IPS-18a (cell line): ENCODE measurements around the gene ZNF226.
"Not testable (repeated sequence)": the region's sequence is repeated elsewhere in the genome, so short reads cannot be mapped to it uniquely, and the experiment has no call there.

Experiments
- H3K27ac ChIP-seq: one replicate; pipeline ENCODE4 v1.5.1; 2013; ENCODE audit warnings: low read length
- H3K27me3 ChIP-seq: one replicate; pipeline ENCODE4 v1.6.1; 2013; ENCODE audit warnings: mild to moderate bottlenecking, low read length; ENCODE audit not compliant: control insufficient read depth, insufficient read depth
- H3K36me3 ChIP-seq: one replicate; pipeline ENCODE4 v1.6.1; 2013; ENCODE audit warnings: low read depth, low read length; ENCODE audit not compliant: control insufficient read depth
- H3K4me1 ChIP-seq: one replicate; pipeline ENCODE4 v1.6.1; 2013; ENCODE audit warnings: low read depth, low read length; ENCODE audit not compliant: control insufficient read depth
- H3K4me3 ChIP-seq: one replicate; pipeline ENCODE4 v1.5.1; 2013; ENCODE audit warnings: low read length
- H3K9ac ChIP-seq: one replicate; pipeline ENCODE4 v1.6.1; 2013; ENCODE audit warnings: mild to moderate bottlenecking, low read length, moderate library complexity
- H3K9me3 ChIP-seq: one replicate; pipeline ENCODE4 v1.6.1; 2013; ENCODE audit warnings: low read depth, low read length; ENCODE audit not compliant: control insufficient read depth

The ZNF226 gene

GRCh38 chr19:44164673-44165512, at the start of gene ZNF226:
Gene ZNF226 (plus strand): TSS chr19:44165100. CDS start chr19:44170081, 4,981 bp downstream.
- H3K9me3 ChIP-seq, result peaks cover 3% of the 10 kb centered on the region
- peaks cover 6% of the 10 kb centered on the region for H3K4me1 ChIP-seq
- H3K27ac ChIP-seq, result peak within 1 kb of the TSS; percentile 68

GRCh38 chr19:44121162-44121561, 43.7 kb upstream of the ZNF226 start:
- H3K4me3 ChIP-seq, H3K9ac ChIP-seq, H3K27me3 ChIP-seq, H3K9me3 ChIP-seq, H3K4me1 ChIP-seq, H3K27ac ChIP-seq: not testable (repeated sequence)
- H3K36me3 ChIP-seq, result peaks cover 15% of the 10 kb centered on the region

More at GRCh38 chr19:44164673-44165512, at the start of gene ZNF226:
- Histone ChIP-seq H3K36me3 (peaks cover 25% of the 10 kb centered on the region), H3K4me3 (peak within 1 kb of the TSS; percentile 97), H3K9ac (peak within 1 kb of the TSS; percentile 85), H3K27me3 (no peaks in the 10 kb centered on the region)

DNA sequence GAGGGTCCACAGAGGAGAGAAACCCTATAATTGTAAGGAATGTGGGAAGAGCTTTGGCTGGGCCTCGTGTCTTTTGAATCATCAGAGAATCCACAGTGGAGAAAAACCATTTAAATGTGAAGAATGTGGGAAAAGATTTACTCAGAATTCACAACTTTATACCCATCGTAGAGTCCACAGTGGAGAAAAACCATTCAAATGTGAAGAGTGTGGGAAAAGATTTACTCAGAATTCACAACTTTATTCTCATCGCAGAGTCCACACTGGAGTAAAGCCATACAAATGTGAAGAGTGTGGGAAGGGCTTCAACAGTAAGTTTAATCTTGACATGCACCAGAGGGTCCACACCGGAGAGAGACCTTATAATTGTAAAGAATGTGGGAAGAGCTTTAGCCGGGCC, 32.9 kb upstream of the ZNF226 start:
- Histone ChIP-seq H3K9me3 (peaks cover 17% of the 10 kb centered on the region), H3K27ac (no peak overlapping the region), H3K4me3 (no peak overlapping the region), H3K4me1 (no peaks in the 10 kb centered on the region), H3K9ac (no peak overlapping the region), H3K36me3 (peaks cover 15% of the 10 kb centered on the region), H3K27me3 (no peaks in the 10 kb centered on the region)

GRCh38 chr19:44141191-44142058, 23.5 kb upstream of the ZNF226 start, which contains the start of gene ZNF234:
Gene ZNF234 (plus strand): TSS chr19:44141554. CDS start chr19:44144633, 3,079 bp downstream.
- Histone ChIP-seq H3K4me3 (peak within 1 kb of the TSS; percentile 86), H3K27ac (no peak within 1 kb of the TSS), H3K9ac (peak within 1 kb of the TSS; percentile 53)

DNA sequence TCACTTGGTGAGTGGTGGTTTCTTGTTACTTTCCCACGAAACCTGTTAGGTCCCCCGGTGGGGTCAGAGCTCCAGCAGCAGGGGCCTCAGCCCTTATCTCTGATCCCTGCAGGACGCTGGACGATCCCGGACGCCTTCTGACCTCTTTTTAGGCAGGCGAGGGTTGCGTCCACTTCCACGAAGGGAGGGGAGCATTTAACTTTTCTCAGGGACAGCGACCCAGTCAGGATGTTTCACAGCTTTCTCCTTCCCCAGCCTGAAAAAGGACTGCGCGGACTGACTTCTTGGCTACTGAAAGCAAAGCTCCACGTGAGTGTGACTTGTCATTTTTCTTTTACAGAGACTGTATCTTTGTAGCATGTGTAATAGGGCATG, 22.9 kb upstream of the ZNF226 start:
- Histone ChIP-seq H3K9ac (peak overlapping the region; percentile 53), H3K27ac (no peak overlapping the region)

More at GRCh38 chr19:44141191-44142058, 23.5 kb upstream of the ZNF226 start, which contains the start of gene ZNF234:
- H3K4me1 ChIP-seq, result no peaks in the 10 kb centered on the region
- no peaks in the 10 kb centered on the region for H3K9me3 ChIP-seq
- H3K27me3 ChIP-seq, result no peaks in the 10 kb centered on the region
- peaks cover 8% of the 10 kb centered on the region for H3K36me3 ChIP-seq

GRCh38 chr19:44149776-44150175, 15.1 kb upstream of the ZNF226 start:
- Histone ChIP-seq H3K27me3 (no peaks in the 10 kb centered on the region), H3K9me3 (no peaks in the 10 kb centered on the region), H3K27ac (no peak overlapping the region), H3K4me1 (no peaks in the 10 kb centered on the region), H3K4me3 (no peak overlapping the region), H3K9ac (no peak overlapping the region), H3K36me3 (peaks cover 33% of the 10 kb centered on the region)

More for the DNA sequence above, 22.9 kb upstream of the ZNF226 start:
- peak overlapping the region; percentile 86 for H3K4me3 ChIP-seq
- peaks cover 8% of the 10 kb centered on the region for H3K36me3 ChIP-seq
- no peaks in the 10 kb centered on the region for H3K9me3 ChIP-seq
- no peaks in the 10 kb centered on the region for H3K27me3 ChIP-seq
- no peaks in the 10 kb centered on the region for H3K4me1 ChIP-seq

GRCh38 chr19:44151491-44151890, 13.4 kb upstream of the ZNF226 start:
- H3K9ac ChIP-seq, result no peak overlapping the region
- peaks cover 32% of the 10 kb centered on the region for H3K36me3 ChIP-seq
- H3K4me1 ChIP-seq, result no peaks in the 10 kb centered on the region
- no peak overlapping the region for H3K4me3 ChIP-seq
- no peaks in the 10 kb centered on the region for H3K27me3 ChIP-seq
- H3K27ac ChIP-seq, result no peak overlapping the region
- H3K9me3 ChIP-seq, result peaks cover 7% of the 10 kb centered on the region

GRCh38 chr19:44156475-44156874, 8.4 kb upstream of the ZNF226 start:
- no peak overlapping the region for H3K27ac ChIP-seq
- H3K4me3 ChIP-seq, result no peak overlapping the region

DNA sequence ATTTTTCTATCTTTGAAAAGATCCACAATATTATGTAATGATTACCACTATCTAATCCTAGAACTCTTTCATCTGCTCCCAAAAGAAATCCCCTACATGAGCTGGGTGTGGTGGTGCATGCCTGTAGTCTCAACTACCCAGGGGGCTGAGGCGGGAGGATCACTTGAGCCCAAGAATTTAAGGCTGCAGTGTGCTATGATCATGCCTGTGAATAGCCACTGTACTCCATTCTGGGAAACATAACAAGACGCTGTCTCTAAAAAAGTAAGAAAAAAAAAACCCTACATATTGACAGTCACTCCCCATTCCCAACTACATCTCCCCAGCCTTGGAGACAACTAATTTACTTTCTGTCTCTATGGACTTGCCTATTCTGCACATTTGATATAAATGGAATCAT, 1.1 kb upstream of the ZNF226 start:
- peaks cover 6% of the 10 kb centered on the region for H3K4me1 ChIP-seq

More at GRCh38 chr19:44156475-44156874, 8.4 kb upstream of the ZNF226 start:
- no peaks in the 10 kb centered on the region for H3K27me3 ChIP-seq
- peaks cover 31% of the 10 kb centered on the region for H3K36me3 ChIP-seq
- no peak overlapping the region for H3K9ac ChIP-seq
- no peaks in the 10 kb centered on the region for H3K4me1 ChIP-seq
- peaks cover 28% of the 10 kb centered on the region for H3K9me3 ChIP-seq

DNA sequence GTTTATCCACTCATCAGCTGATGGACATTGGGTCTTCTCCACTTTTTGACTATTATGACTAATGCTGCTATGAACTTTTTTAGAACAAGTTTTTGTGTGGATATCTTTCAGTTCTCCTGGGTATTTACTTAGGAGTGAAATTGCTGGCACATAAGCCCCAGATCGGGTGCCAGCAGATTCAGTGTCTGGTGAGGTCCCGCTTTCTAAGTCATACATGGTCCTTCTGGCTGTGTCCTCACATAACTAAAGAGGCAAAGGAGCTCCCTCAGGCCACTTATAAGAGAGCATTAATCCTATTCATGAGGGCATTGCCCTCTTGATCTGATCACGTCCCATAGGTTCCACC, 600 bp upstream of the ZNF226 start:
- H3K9me3 ChIP-seq, result peaks cover 3% of the 10 kb centered on the region
- peaks cover 6% of the 10 kb centered on the region for H3K4me1 ChIP-seq
- H3K27me3 ChIP-seq, result no peaks in the 10 kb centered on the region
- no peak overlapping the region for H3K9ac ChIP-seq
- peaks cover 20% of the 10 kb centered on the region for H3K36me3 ChIP-seq
- peak overlapping the region; percentile 97 for H3K4me3 ChIP-seq
- H3K27ac ChIP-seq, result no peak overlapping the region

More for the DNA sequence above, 1.1 kb upstream of the ZNF226 start:
- Histone ChIP-seq H3K27ac (no peak overlapping the region), H3K4me3 (no peak overlapping the region), H3K9me3 (peaks cover 3% of the 10 kb centered on the region), H3K9ac (no peak overlapping the region), H3K36me3 (peaks cover 17% of the 10 kb centered on the region), H3K27me3 (no peaks in the 10 kb centered on the region)

GRCh38 chr19:44170660-44171059, 5.8 kb downstream of the ZNF226 start:
- H3K27me3 ChIP-seq, H3K4me1 ChIP-seq, H3K9ac ChIP-seq, H3K27ac ChIP-seq, H3K4me3 ChIP-seq: not testable (repeated sequence)
- H3K36me3 ChIP-seq, result peaks cover 76% of the 10 kb centered on the region
- peaks cover 21% of the 10 kb centered on the region for H3K9me3 ChIP-seq
